GM12878 (cell line): ENCODE results near the gene GABPB2. TPM values are rescaled to one million over a fixed set of nuclear protein-coding genes. Genes with fewer than 3 reads are reported as not detected.

Experiments used
- ATAC-seq: fragments of 200-7000 bp; cut with Tn5 transposase; 3 replicates; pipeline ENCODE4 v1.9.1; 2020; ENCODE audit warnings: mild to moderate bottlenecking, moderate library complexity
- BruUV-seq: library from RNA; stranded (reverse); fragments of 400-500 nt; replicated peaks from 2 replicates; lab custom pipeline; 2021; lab: Mats Ljungman, UMichigan
- CTCF ChIA-PET: fragments of 300-600 bp; sonication (Branson Sonifier 250); formaldehyde crosslinking; extraction: SDS; loops from one replicate; lab custom pipeline; 2021; ENCODE audit warnings: inconsistent platforms; lab: Yijun Ruan, JAX
- POLR2A ChIA-PET: fragments of 350-600 bp; formaldehyde crosslinking; extraction: SDS; loops from one replicate; lab custom pipeline; 2021; ENCODE audit warnings: inconsistent platforms; lab: Charles Lee
- RAD21 ChIA-PET: fragments of 300-600 bp; sonication (Branson Sonifier 250); formaldehyde crosslinking; loops from one replicate; lab custom pipeline; 2023; ENCODE audit warnings: antibody characterized with exemption; ENCODE audit not compliant: unreplicated experiment; lab: Charles Lee
- SMC1A ChIA-PET: fragments of 300-600 bp; sonication (Branson Sonifier 250); formaldehyde crosslinking; loops from one replicate; lab custom pipeline; 2023; ENCODE audit not compliant: unreplicated experiment, uncharacterized antibody; lab: Charles Lee
- DNase-seq: peaks from one replicate; pipeline ENCODE4 v3.0.0-alpha.2; 2011; ENCODE audit warnings: low read depth, low spot score
- FAIRE-seq: peaks from 3 replicates; lab custom pipeline; 2011; peaks lifted over from hg19 to GRCh38; lab: Jason Lieb, UNC
- H2AFZ ChIP-seq: 2 replicates; pipeline ENCODE4 v1.6.0; 2011; ENCODE audit warnings: low read depth, low read length, control low read depth; ENCODE audit not compliant: control insufficient read depth
- H3K27ac ChIP-seq: 2 replicates; pipeline ENCODE4 v1.5.1; 2011; ENCODE audit warnings: control low read depth; ENCODE audit not compliant: control insufficient read depth, insufficient read depth
- H3K27me3 ChIP-seq, 2 experiments: replicated peaks in 1 of 2; 2 replicates each; pipeline versions ENCODE4 v1.6.0 to v1.6.1; 2011; ENCODE audit warnings: low read length in 1 of 2; ENCODE audit not compliant: control insufficient read depth in 2 of 2, insufficient read depth in 2 of 2
- H3K36me3 ChIP-seq, 2 experiments: 2 replicates each; pipeline ENCODE4 v1.5.1; 2011; ENCODE audit warnings: low read length in 1 of 2; ENCODE audit not compliant: control insufficient read depth in 2 of 2, insufficient read depth in 2 of 2
- H3K4me1 ChIP-seq: 2 replicates; pipeline ENCODE4 v1.6.1; 2011; ENCODE audit warnings: mild to moderate bottlenecking, low read length, moderate library complexity, mixed read lengths; ENCODE audit not compliant: control insufficient read depth, insufficient read depth
- H3K4me2 ChIP-seq: 2 replicates; pipeline ENCODE4 v1.6.0; 2011; ENCODE audit warnings: control low read depth; ENCODE audit not compliant: control insufficient read depth, insufficient read depth
- H3K4me3 ChIP-seq: fragments of 200-600 bp; sonication (generic); 2 replicates; pipeline ENCODE4 v1.5.1; 2016
- H3K79me2 ChIP-seq: 2 replicates; pipeline ENCODE4 v1.6.0; 2011; ENCODE audit warnings: low read length; ENCODE audit not compliant: control insufficient read depth, insufficient read depth
- H3K9ac ChIP-seq: 2 replicates; pipeline ENCODE4 v1.8.0; 2011; ENCODE audit warnings: low read length, control low read depth, mixed read lengths; ENCODE audit not compliant: control insufficient read depth, insufficient read depth
- H3K9me3 ChIP-seq: replicated peaks from 3 replicates; pipeline ENCODE4 v1.5.1; 2011; ENCODE audit warnings: mild to moderate bottlenecking, low read length; ENCODE audit not compliant: control insufficient read depth, insufficient read depth
- H4K20me1 ChIP-seq: 2 replicates; pipeline ENCODE4 v1.6.0; 2011; ENCODE audit not compliant: control insufficient read depth, insufficient read depth
- CEBPZ ChIP-seq: fragments of 150-350 bp; IDR thresholded peaks from 2 replicates; pipeline ENCODE4 v1.6.1; 2016; ENCODE audit warnings: low read depth, low read length
- IRF3 ChIP-seq: fragments of 450-650 bp; IDR thresholded peaks from 2 replicates; pipeline ENCODE4 v1.6.1; 2014; ENCODE audit warnings: mild to moderate bottlenecking
- PML ChIP-seq: IDR thresholded peaks from 2 replicates; pipeline ENCODE4 v1.6.1; 2012; ENCODE audit warnings: low read length, inconsistent platforms
- RCOR1 ChIP-seq: conservative IDR thresholded peaks from 2 replicates; pipeline ENCODE4 v1.6.1; 2012; ENCODE audit warnings: low read depth, low read length, improper control_type of control experiment
- RUNX3 ChIP-seq: IDR thresholded peaks from 2 replicates; pipeline ENCODE4 v1.6.1; 2012; ENCODE audit warnings: low read length, inconsistent platforms
- WGBS: methylation state at CpG from one replicate; pipeline ENCODE4 v1.1.6; 2016; ENCODE audit warnings: low lambda C conversion rate; ENCODE audit not compliant: insufficient replicate concordance, insufficient coverage; ENCODE audit errors: missing lambda C conversion rate; 5-methylcytosine and 5-hydroxymethylcytosine counted together
- in situ Hi-C: fragments of 300-500 bp; cut with MboI; formaldehyde crosslinking; loops from 9 replicates; pipeline ENCODE4 v1.14.3; 2018; ENCODE audit warnings: mixed read lengths
- intact Hi-C: fragments of 100-400 bp; cut with micrococcal nuclease; formaldehyde crosslinking; loops from one replicate; pipeline ENCODE4 v1.14.2; 2022; ENCODE audit not compliant: unreplicated experiment
- polyA plus RNA-seq, 11 experiments: library from polyadenylated mRNA; depleted of rRNA in 4 of 11; unstranded in 6 of 11; stranded (reverse) in 5 of 11; fragments of >200 nt; fragmentation: Nextera tagmentation in 4 of 11; fragmentation: Illumina TruSeq in 1 of 11; extraction: Ambion mirVana in 4 of 11; extraction: Trizol in 1 of 11; gene quantifications; 1 replicate in 1 of 11; 2 replicates in 10 of 11; pipeline versions ENCODE4 v1.2.1 to v1.2.3, GENCODE V29; 2011 to 2016; ENCODE audit warnings: inconsistent platforms in 2 of 11, missing spikeins in 2 of 11, low read depth in 1 of 11
- total RNA-seq, 4 experiments: library from RNA; depleted of rRNA in 3 of 4; stranded (reverse); fragments of >200 nt in 3 of 4; fragmentation: Illumina TruSeq in 1 of 4; extraction: Trizol in 1 of 4; gene quantifications; 2 replicates each; pipeline versions ENCODE4 v1.2.1 to v1.2.3, GENCODE V29; 2013 to 2021
- TF ChIP-seq, protein P1 (sequence below): IDR thresholded peaks from 2 replicates; pipeline ENCODE4 v1.6.1; 2011; ENCODE audit warnings: borderline replicate concordance, low read depth, mild to moderate bottlenecking, moderate library complexity, low read length; ENCODE audit not compliant: insufficient read depth, poor library complexity, severe bottlenecking
- TF ChIP-seq, protein P2 (sequence below): fragments of 450-650 bp; IDR thresholded peaks from 2 replicates; pipeline ENCODE4 v1.6.1; 2017; ENCODE audit warnings: antibody characterized with exemption, mild to moderate bottlenecking, moderate library complexity

GABPB2 gene
- total and polyA plus RNA-seq, 10 of the 15 experiments (the other 5 are each of a cell fraction or from before 2014, with no cell fraction given): 2.3 to 10.5 (median 6.9) TPM

- Histone ChIP-seq H3K4me3 (peak overlapping the region; percentile 93), H3K9ac (peak overlapping the region; percentile 50), H3K9me3 (no peaks in the 10 kb centered on the region), H3K4me2 (peak overlapping the region; percentile 74), H2AFZ (no peak overlapping the region), H3K4me1 (peaks cover 27% of the 10 kb centered on the region), H3K27me3 (no peaks in the 10 kb centered on the region), H3K27ac (peak overlapping the region; percentile 97), H3K79me2 (peaks cover 55% of the 10 kb centered on the region), H3K36me3 (peaks cover 14 to 37% of the 10 kb centered on the region in 2 experiments), H4K20me1 (peaks cover 3% of the 10 kb centered on the region; the same call in 1 of the 2 replicates)
- TF ChIP-seq IRF3 (no peak), CEBPZ (no peak), RCOR1 (no peak), RUNX3 (0 out of 2 replicates have a peak, but pooled peaks have one; percentile 25), PML (0 out of 2 replicates have a peak, but pooled peaks have one; percentile 2)
- TF ChIP-seq, protein P1, sequence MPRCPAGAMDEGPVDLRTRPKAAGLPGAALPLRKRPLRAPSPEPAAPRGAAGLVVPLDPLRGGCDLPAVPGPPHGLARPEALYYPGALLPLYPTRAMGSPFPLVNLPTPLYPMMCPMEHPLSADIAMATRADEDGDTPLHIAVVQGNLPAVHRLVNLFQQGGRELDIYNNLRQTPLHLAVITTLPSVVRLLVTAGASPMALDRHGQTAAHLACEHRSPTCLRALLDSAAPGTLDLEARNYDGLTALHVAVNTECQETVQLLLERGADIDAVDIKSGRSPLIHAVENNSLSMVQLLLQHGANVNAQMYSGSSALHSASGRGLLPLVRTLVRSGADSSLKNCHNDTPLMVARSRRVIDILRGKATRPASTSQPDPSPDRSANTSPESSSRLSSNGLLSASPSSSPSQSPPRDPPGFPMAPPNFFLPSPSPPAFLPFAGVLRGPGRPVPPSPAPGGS: no peak
- TF ChIP-seq, protein P2, sequence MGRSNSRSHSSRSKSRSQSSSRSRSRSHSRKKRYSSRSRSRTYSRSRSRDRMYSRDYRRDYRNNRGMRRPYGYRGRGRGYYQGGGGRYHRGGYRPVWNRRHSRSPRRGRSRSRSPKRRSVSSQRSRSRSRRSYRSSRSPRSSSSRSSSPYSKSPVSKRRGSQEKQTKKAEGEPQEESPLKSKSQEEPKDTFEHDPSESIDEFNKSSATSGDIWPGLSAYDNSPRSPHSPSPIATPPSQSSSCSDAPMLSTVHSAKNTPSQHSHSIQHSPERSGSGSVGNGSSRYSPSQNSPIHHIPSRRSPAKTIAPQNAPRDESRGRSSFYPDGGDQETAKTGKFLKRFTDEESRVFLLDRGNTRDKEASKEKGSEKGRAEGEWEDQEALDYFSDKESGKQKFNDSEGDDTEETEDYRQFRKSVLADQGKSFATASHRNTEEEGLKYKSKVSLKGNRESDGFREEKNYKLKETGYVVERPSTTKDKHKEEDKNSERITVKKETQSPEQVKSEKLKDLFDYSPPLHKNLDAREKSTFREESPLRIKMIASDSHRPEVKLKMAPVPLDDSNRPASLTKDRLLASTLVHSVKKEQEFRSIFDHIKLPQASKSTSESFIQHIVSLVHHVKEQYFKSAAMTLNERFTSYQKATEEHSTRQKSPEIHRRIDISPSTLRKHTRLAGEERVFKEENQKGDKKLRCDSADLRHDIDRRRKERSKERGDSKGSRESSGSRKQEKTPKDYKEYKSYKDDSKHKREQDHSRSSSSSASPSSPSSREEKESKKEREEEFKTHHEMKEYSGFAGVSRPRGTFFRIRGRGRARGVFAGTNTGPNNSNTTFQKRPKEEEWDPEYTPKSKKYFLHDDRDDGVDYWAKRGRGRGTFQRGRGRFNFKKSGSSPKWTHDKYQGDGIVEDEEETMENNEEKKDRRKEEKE: no peak
- DNase-seq: no peak
- ChIA-PET SMC1A (interaction anchor here (1.3 kb wide), 1 partner anchor 8 kb away, joined by 5 read pairs; the partner anchor contains the start of gene C1orf56), RAD21 (interaction anchor here (0.6 kb wide), 1 partner anchor 148 kb away, joined by 4 read pairs; no protein-coding TSS in a partner anchor), CTCF (interaction anchor here (2.1 to 7.4 kb wide), 3 partner anchors 9 to 101 kb away, joined by 9 to 76 read pairs (median 12); partner anchors contain the start of genes C1orf56 and TNFAIP8L2), POLR2A (interaction anchor here (0.6 to 1.2 kb wide), 4 partner anchors 12 to 50 kb away, joined by 3 to 6 read pairs (median 4); partner anchors contain the start of gene MINDY1)
- BruUV-seq: no TSS peak
- in situ Hi-C loops (no loop called here), intact Hi-C loops (no loop called here)
- ATAC-seq: no peak
- 18% methylated on average over 2 of the region's 2 CpGs for WGBS
- no peak for FAIRE-seq
Measured at GRCh38 chr1:151056149-151056548, 14.4 kb upstream of the GABPB2 start.
